Mucosa of rectum (tissue), 2 donors: Measurements from ENCODE around the gene CST11.

ENCODE experiments used
- H3K27ac ChIP-seq, 2 donors: one replicate each; pipeline ENCODE4 v1.7.0; 2013; ENCODE audit warnings: inconsistent platforms in 2 of 2, low read depth in 2 of 2, low read length in 2 of 2
- H3K27me3 ChIP-seq, 2 donors: one replicate each; pipeline ENCODE4 v1.7.0; 2013; ENCODE audit warnings: low read length in 2 of 2; ENCODE audit not compliant: control insufficient read depth in 2 of 2, insufficient read depth in 2 of 2
- H3K36me3 ChIP-seq, 2 donors: one replicate each; pipeline ENCODE4 v1.7.0; 2013; ENCODE audit warnings: low read length in 2 of 2; ENCODE audit not compliant: control insufficient read depth in 2 of 2, insufficient read depth in 2 of 2
- H3K4me1 ChIP-seq, 2 donors: one replicate each; pipeline ENCODE4 v1.7.0; 2013; ENCODE audit warnings: low read length in 2 of 2, mild to moderate bottlenecking in 1 of 2; ENCODE audit not compliant: control insufficient read depth in 2 of 2, insufficient read depth in 2 of 2
- H3K4me3 ChIP-seq, 2 donors: one replicate each; pipeline ENCODE4 v1.7.0; 2013; ENCODE audit warnings: low read length in 2 of 2
- H3K9ac ChIP-seq, 2 donors: one replicate each; pipeline ENCODE4 v1.7.0; 2013; ENCODE audit warnings: low read length in 2 of 2, low read depth in 1 of 2, mild to moderate bottlenecking in 1 of 2
- H3K9me3 ChIP-seq, 2 donors: one replicate each; pipeline ENCODE4 v1.7.0; 2013; ENCODE audit warnings: low read length in 2 of 2; ENCODE audit not compliant: control insufficient read depth in 2 of 2
- donor health status: healthy.
- donor health status: Normal muscosa, but diverticular disease.

The CST11 gene

DNA sequence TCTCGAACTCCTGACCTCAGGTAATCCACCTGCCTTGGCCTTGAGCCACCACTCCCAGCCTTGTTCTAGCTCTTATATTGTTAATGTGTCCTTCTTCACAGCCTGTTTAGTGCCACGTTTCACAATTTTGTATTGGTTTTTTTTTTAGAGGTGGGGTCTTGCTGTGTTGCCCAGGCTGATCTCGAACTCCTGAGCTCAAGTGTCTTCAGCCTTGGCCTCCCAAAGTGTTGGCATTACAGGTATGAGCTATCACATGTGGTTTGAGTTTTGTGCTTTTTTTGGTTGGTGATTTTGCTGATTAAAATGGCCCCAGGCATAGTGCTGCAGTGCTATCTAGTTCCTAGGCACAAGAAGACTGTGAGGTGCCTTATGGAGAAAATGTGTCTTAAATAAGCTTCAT, 19.0 kb downstream of the CST11 start:
- peaks cover 0 to 5% of the 10 kb centered on the region in 2 donors for H3K4me1 ChIP-seq
- no peaks in the 10 kb centered on the region for H3K36me3 ChIP-seq
- H3K27me3 ChIP-seq = no peaks in the 10 kb centered on the region
- H3K4me3 ChIP-seq = no peak overlapping the region
- no peak overlapping the region for H3K27ac ChIP-seq
- H3K9ac ChIP-seq = no peak overlapping the region
- no peaks in the 10 kb centered on the region for H3K9me3 ChIP-seq

DNA sequence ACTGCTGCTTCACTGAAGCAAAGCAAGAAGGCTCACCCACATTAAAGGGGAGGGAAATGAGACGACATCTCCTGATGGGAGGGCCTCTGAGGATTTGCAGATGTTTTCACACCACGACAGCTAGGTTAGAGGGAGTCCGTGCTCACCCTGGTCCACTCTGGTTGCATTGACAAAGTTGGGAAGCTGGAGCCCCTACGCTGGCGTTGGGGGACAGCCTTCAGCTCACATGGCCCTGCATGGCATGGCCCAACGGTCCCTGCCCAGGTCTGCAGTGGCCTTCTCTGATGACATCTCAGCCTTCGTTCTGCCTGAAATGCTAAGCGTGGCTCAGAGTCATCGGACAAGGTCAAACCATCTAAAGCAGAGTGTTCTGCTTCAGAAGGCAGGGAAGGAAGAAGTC, 27.5 kb downstream of the CST11 start:
- Histone ChIP-seq H3K9ac (no peak overlapping the region), H3K27ac (no peak overlapping the region), H3K4me3 (no peak overlapping the region), H3K36me3 (no peaks in the 10 kb centered on the region), H3K4me1 (peaks cover 0 to 5% of the 10 kb centered on the region in 2 donors), H3K9me3 (no peaks in the 10 kb centered on the region), H3K27me3 (no peaks in the 10 kb centered on the region)

DNA sequence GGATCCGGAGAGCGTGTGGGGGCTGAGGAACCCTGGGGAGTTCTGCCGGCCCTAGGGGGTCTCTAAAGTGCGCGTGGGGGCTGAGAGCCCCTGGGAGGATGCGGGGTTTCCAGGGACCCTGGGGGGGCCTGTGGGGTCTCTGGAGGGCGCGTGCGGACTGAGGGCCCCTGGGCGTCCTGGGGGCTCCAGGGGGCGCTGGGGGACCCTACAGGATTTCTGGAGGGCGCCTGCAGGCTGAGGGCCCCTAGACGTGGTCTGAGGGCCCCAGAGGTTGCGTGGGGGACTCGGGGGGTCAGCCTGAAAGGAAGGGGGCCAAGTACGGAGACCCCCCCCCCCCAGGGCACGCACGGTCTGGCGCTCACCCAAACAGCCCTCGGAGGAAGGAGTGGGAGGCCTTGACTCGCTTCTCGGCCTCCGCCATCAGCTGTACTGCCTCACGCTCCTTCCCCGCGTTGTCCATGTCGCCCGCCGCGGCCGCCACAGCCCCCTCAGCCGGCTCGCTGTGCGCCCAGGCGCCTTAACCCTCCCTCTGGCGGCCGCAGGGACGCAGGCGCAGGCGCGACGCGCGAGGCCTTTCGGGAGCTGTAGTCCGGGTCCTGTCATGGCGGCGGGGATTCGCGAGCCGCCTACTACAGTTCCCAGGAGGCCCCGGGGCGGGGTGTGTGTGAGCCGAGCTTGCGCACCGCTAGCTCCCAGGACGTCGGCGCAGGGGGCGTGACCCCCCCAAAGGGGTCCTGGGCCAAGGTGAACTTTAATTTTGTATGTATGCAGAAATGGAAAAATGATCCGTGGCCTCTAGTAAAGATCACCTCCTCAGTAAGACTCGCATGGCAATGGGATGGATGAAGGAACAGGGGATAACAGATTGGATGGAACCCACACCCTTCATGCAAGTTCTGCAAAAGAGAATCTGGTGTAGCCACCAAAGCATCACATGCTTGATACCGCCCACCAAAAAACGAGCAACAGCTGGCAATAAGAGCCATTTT, 31.4 kb downstream of the CST11 start, which contains the start of gene NAPB:
Gene NAPB, minus strand, starts transcription at position 546 of the 989 bp plus-strand sequence. Its CDS starts 86 bp downstream, at position 460.
- Histone ChIP-seq H3K27me3 (no peaks in the 10 kb centered on the region), H3K9me3 (no peaks in the 10 kb centered on the region), H3K27ac (peak within 1 kb of the TSS; percentile 54 to 77), H3K4me1 (peaks cover 0 to 8% of the 10 kb centered on the region in 2 donors), H3K4me3 (peak within 1 kb of the TSS; percentile 85 to 86), H3K9ac (peak within 1 kb of the TSS; percentile 85 to 91), H3K36me3 (no peaks in the 10 kb centered on the region)

DNA sequence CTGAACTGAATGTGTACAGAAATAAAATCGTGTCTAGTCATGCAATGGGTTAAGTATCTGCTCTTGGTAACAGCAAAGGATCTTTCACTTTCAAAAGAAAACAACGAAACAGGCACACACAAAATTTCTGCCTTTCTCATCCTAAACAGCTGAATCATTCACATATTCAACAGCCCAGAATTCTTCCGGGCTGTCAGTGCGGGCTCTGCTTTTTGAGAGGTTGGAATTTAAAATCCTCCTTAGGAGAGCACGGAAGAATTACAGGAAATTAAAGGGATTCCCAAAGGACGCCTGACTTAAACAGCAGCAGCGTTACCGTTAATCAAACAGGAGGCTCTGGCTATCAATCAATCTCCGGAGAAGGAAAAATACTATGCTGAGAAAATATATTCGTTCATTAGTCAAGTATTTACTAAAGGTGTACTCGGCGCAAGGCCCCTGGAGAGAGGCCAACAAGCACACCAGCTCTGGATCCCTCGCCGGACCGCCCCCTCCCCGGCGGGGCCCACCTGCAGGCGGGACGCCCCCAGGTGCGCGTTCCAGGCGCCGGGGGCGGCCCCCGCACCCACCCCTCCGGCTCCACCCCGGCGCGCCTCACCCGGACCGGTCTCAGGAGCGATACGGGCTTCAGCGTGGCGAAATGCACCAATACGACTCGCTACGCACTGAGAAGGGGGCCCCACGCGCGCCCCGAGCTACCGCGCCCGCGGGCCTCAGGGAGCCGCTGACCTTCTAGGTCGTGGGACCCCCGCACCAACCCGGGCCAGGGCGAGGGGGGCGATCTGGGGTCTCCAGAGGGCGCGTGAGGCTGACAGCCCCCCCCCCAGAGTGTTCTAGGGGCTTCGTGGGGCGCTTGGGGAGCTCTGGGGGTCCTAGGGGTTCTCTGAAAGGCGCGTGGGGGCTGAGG, 32.4 kb downstream of the CST11 start:
- H3K36me3 ChIP-seq = no peaks in the 10 kb centered on the region
- no peaks in the 10 kb centered on the region for H3K27me3 ChIP-seq
- H3K9ac ChIP-seq = peak overlapping the region; percentile 85 to 91
- no peaks in the 10 kb centered on the region for H3K9me3 ChIP-seq
- peak overlapping the region; percentile 85 to 86 for H3K4me3 ChIP-seq
- H3K27ac ChIP-seq = peak overlapping the region; percentile 54 to 77
- peaks cover 0 to 8% of the 10 kb centered on the region in 2 donors for H3K4me1 ChIP-seq

DNA sequence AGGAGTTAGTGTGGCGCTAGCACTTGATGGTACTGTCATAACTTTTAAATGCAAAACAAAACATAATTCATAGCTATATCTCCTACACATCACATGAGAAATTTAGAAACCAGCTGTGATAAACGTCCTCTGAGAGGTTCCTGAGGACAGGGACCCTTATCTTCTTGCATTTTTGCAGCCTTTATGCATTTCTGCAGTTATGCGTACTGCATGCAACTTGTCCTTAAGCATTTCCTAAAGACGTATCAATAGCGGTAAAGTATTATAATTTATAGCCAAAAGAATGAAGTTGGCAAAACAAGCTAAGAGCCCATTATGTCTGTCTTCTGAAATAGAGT, 33.0 kb downstream of the CST11 start:
- peaks cover 0 to 8% of the 10 kb centered on the region in 2 donors for H3K4me1 ChIP-seq
- H3K36me3 ChIP-seq = no peaks in the 10 kb centered on the region
- H3K9ac ChIP-seq = peak overlapping the region in 1 of 2 donors; percentile 71
- no peaks in the 10 kb centered on the region for H3K27me3 ChIP-seq
- H3K9me3 ChIP-seq = no peaks in the 10 kb centered on the region
- H3K4me3 ChIP-seq = peak overlapping the region; percentile 85 to 86
- H3K27ac ChIP-seq = peak overlapping the region; percentile 54 to 77

GRCh38 chr20:23417861-23418260, 34.8 kb downstream of the CST11 start:
- H3K9ac ChIP-seq = no peak overlapping the region
- no peaks in the 10 kb centered on the region for H3K36me3 ChIP-seq
- H3K4me3 ChIP-seq = no peak overlapping the region
- H3K4me1 ChIP-seq = peaks cover 0 to 8% of the 10 kb centered on the region in 2 donors
- no peaks in the 10 kb centered on the region for H3K27me3 ChIP-seq
- H3K27ac ChIP-seq = no peak overlapping the region
- no peaks in the 10 kb centered on the region for H3K9me3 ChIP-seq

DNA sequence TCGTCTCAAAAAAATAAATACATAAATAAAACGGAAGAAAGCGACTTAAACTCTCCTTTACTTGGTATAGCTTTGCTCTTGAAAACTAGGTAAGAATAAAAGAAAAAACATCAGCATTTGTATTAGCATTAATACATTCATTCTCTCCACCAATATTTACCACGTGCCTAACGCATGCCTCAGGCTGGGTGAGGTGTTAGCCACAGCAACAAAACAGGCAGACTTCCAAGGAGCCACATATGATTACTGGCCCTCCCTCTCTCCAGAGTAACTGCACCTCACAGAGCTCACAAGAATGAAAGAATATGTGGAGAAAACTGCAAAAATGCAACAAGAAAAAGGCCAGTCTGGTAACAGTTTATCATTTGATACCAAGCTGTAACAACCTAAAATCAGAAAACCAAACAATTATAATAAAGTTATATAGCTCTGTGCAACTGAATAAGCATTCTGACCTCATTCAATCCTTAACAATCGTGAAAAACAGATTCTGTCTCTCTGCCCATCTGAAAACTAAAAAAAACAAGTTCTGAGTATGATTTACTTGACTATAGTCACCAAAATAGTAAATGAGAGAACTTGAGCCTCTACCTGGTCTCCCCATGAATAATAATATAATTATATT, 36.6 kb downstream of the CST11 start:
- H3K4me1 ChIP-seq = peaks cover 0 to 5% of the 10 kb centered on the region in 2 donors
- no peak overlapping the region for H3K27ac ChIP-seq
- no peaks in the 10 kb centered on the region for H3K27me3 ChIP-seq
- H3K4me3 ChIP-seq = no peak overlapping the region
- no peaks in the 10 kb centered on the region for H3K9me3 ChIP-seq
- H3K9ac ChIP-seq = no peak overlapping the region
- H3K36me3 ChIP-seq = no peaks in the 10 kb centered on the region

DNA sequence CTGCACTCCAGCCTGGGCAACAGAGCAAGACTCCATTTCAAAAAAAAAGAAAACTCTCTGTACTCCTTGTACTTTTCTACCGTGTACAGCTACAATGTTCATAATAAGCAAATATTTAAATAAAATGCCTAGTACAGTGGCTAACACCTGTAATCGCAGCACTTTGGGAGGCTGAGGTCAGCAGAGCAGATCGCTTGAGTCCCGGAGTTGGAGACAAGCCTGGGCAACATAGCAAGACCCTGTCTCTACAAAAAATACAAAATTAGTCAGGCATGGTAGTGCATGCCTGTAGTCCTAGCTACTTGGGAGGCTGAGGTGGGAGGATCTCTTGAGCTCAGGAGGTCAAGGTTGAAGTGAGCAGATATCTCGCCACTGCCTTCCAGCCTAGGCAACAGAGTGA, 37.1 kb downstream of the CST11 start:
- Histone ChIP-seq H3K9ac (no peak overlapping the region), H3K9me3 (no peaks in the 10 kb centered on the region), H3K36me3 (no peaks in the 10 kb centered on the region), H3K27ac (no peak overlapping the region), H3K4me3 (no peak overlapping the region), H3K4me1 (peaks cover 0 to 5% of the 10 kb centered on the region in 2 donors), H3K27me3 (no peaks in the 10 kb centered on the region)

- Histone ChIP-seq H3K27me3 (no peaks in the 10 kb centered on the region), H3K27ac (no peak overlapping the region), H3K4me3 (no peak overlapping the region), H3K4me1 (no peaks in the 10 kb centered on the region), H3K36me3 (no peaks in the 10 kb centered on the region), H3K9me3 (no peaks in the 10 kb centered on the region), H3K9ac (no peak overlapping the region)
Observed at GRCh38 chr20:23414526-23415188, 38.0 kb downstream of the CST11 start.
